Measurements from ENCODE around the gene NKAP. TPM values are rescaled to one million over a fixed set of nuclear protein-coding genes. Genes with fewer than 3 reads are reported as not detected.

NKAP gene
- total and polyA plus RNA-seq, 9 of the 15 experiments (the other 6 are each of a cell fraction or from before 2014, with no cell fraction given), result 3.1 to 8.3 (median 7.0) TPM

GRCh38 chrX:119943185-119943988, at the start of gene NKAP (continued):
- TF ChIP-seq MGA (IDR thresholded peaks at IDR 0.05) (no peak; the same call in 1 of the 2 replicates), MYC (IDR thresholded peaks at IDR 0.05; ENCODE audit: low read depth, low read length) (peak; percentile 52; the same call in 1 of the 2 replicates), MYC (CRISPR knock-in tag; IDR thresholded peaks at IDR 0.05; ENCODE audit: borderline replicate concordance, low read depth) (no peak), TCF7L2 (IDR thresholded peaks at IDR 0.05; ENCODE audit: low read depth, low read length) (0 out of 2 replicates have a peak, but pooled peaks have one; percentile 29), SOX6 (IDR thresholded peaks at IDR 0.05) (0 out of 2 replicates have a peak, but pooled peaks have one; percentile 23), NRF1 (conservative IDR thresholded peaks at IDR 0.05 in 1 of 2, IDR thresholded peaks at IDR 0.05 in 1 of 2) (peak; percentile 25 to 40; a peak in 2 of 4 replicates), TRIM24 (IDR thresholded peaks at IDR 0.05) (peak in 1 of 2 experiments; percentile 97; a peak in 2 of 4 replicates), ZNF197 (CRISPR knock-in tag; IDR thresholded peaks at IDR 0.05; ENCODE audit: low read depth) (0 out of 2 replicates have a peak, but pooled peaks have one; percentile 28), SAFB (IDR thresholded peaks at IDR 0.05; ENCODE audit: borderline replicate concordance, low read depth, low read length) (no peak), SMARCC2 (IDR thresholded peaks at IDR 0.05; ENCODE audit: low read depth) (no peak), EP400 (IDR thresholded peaks at IDR 0.05) (peak; percentile 59), TCF7 (IDR thresholded peaks at IDR 0.05; ENCODE audit: borderline replicate concordance) (no peak), ATF4 (CRISPR knock-in tag; IDR thresholded peaks at IDR 0.05) (no peak), SMARCA4 (IDR thresholded peaks at IDR 0.05) (no peak), IRF9 (tag; IDR thresholded peaks at IDR 0.05) (no peak)
